BLaER1 (cell line): ENCODE measurements around the gene ASB9.
"Not testable (repeated sequence)": the region's sequence is repeated elsewhere in the genome, so short reads cannot be mapped to it uniquely, and the experiment has no call there.

ENCODE experiments used
- H3K27ac ChIP-seq: shearing (Covaris generic); formaldehyde crosslinking; 2 replicates; pipeline ENCODE4 v1.8.1; 2022
- H3K27me3 ChIP-seq: shearing (Covaris generic); formaldehyde crosslinking; 2 replicates; pipeline ENCODE4 v1.8.1; 2022
- H3K36me3 ChIP-seq: shearing (Covaris generic); formaldehyde crosslinking; 2 replicates; pipeline ENCODE4 v1.8.1; 2022
- H3K4me1 ChIP-seq: shearing (Covaris generic); formaldehyde crosslinking; 2 replicates; pipeline ENCODE4 v1.8.1; 2022
- H3K4me2 ChIP-seq: shearing (Covaris generic); formaldehyde crosslinking; 2 replicates; pipeline ENCODE4 v1.8.1; 2022
- H3K4me3 ChIP-seq: shearing (Covaris generic); formaldehyde crosslinking; 2 replicates; pipeline ENCODE4 v1.8.1; 2022
- H3K9ac ChIP-seq: shearing (Covaris generic); formaldehyde crosslinking; 2 replicates; pipeline ENCODE4 v1.8.1; 2022
- H3K9me3 ChIP-seq: shearing (Covaris generic); formaldehyde crosslinking; 2 replicates; pipeline ENCODE4 v1.8.1; 2022
- H4K20me1 ChIP-seq: shearing (Covaris generic); formaldehyde crosslinking; 2 replicates; pipeline ENCODE4 v1.8.1; 2022
- Cebpa-rat ChIP-seq: shearing (Covaris generic); IDR thresholded peaks from 2 replicates; pipeline ENCODE4 v1.8.1; 2022

Gene ASB9

GRCh38 chrX:15269618-15270521 lies at the start of gene ASB9:
Gene ASB9, minus strand, starts transcription at chrX:15270083. Its CDS starts 209 bp downstream, at chrX:15269874.
- H3K4me3 ChIP-seq = no peak within 1 kb of the TSS
- no peak within 1 kb of the TSS for H3K27ac ChIP-seq
- H4K20me1 ChIP-seq = no peaks in the 10 kb centered on the region; the same call in 1 of the 2 replicates
- TF ChIP-seq Cebpa-rat = no peak
- H3K9me3 ChIP-seq = peaks cover 7% of the 10 kb centered on the region
- H3K27me3 ChIP-seq = peaks cover 71% of the 10 kb centered on the region
- H3K4me2 ChIP-seq = no peak within 1 kb of the TSS
- H3K36me3 ChIP-seq = no peaks in the 10 kb centered on the region
- H3K4me1 ChIP-seq = no peaks in the 10 kb centered on the region; the same call in 1 of the 2 replicates
- H3K9ac ChIP-seq = no peak within 1 kb of the TSS

GRCh38 chrX:15319075-15319474 lies 49.2 kb upstream of the ASB9 start:
- Histone ChIP-seq H3K9ac (no peak overlapping the region), H3K27ac (no peak overlapping the region), H3K36me3 (peaks cover 15% of the 10 kb centered on the region), H3K4me2 (no peak overlapping the region), H3K4me3 (no peak overlapping the region), H4K20me1 (peaks cover 9% of the 10 kb centered on the region; the same call in 1 of the 2 replicates), H3K27me3 (peaks cover 85% of the 10 kb centered on the region), H3K4me1 (no peaks in the 10 kb centered on the region), H3K9me3 (no peaks in the 10 kb centered on the region)
- no peak for TF ChIP-seq Cebpa-rat

- peaks cover 81% of the 10 kb centered on the region for H3K27me3 ChIP-seq
- no peaks in the 10 kb centered on the region for H3K9me3 ChIP-seq
- H3K4me2 ChIP-seq = no peak within 1 kb of the TSS
- no peak within 1 kb of the TSS for H3K9ac ChIP-seq
- no peaks in the 10 kb centered on the region for H3K4me1 ChIP-seq
- H3K27ac ChIP-seq = no peak within 1 kb of the TSS
- H3K4me3 ChIP-seq = no peak within 1 kb of the TSS
- TF ChIP-seq Cebpa-rat = no peak
- H4K20me1 ChIP-seq = no peaks in the 10 kb centered on the region
- no peaks in the 10 kb centered on the region for H3K36me3 ChIP-seq
Measured at GRCh38 chrX:15315509-15315908, 45.6 kb upstream of the ASB9 start, which contains the start of gene ASB11. Gene ASB11, minus strand, starts transcription at chrX:15315640. Its CDS starts 35 bp downstream, at chrX:15315605.

- Histone ChIP-seq H3K4me1 (no peaks in the 10 kb centered on the region), H3K27me3 (peaks cover 85% of the 10 kb centered on the region), H3K36me3 (no peaks in the 10 kb centered on the region), H3K4me3 (no peak overlapping the region), H4K20me1 (no peaks in the 10 kb centered on the region), H3K27ac (no peak overlapping the region), H3K4me2 (no peak overlapping the region), H3K9me3 (no peaks in the 10 kb centered on the region), H3K9ac (no peak overlapping the region)
- TF ChIP-seq Cebpa-rat = no peak
Measured at GRCh38 chrX:15314472-15314871, 44.6 kb upstream of the ASB9 start.

- Histone ChIP-seq H3K27me3 (peaks cover 92% of the 10 kb centered on the region), H3K4me1 (no peaks in the 10 kb centered on the region), H4K20me1 (no peaks in the 10 kb centered on the region), H3K27ac (no peak overlapping the region), H3K9ac (no peak overlapping the region), H3K4me2 (no peak overlapping the region), H3K36me3 (no peaks in the 10 kb centered on the region), H3K4me3 (no peak overlapping the region), H3K9me3 (no peaks in the 10 kb centered on the region)
- no peak for TF ChIP-seq Cebpa-rat
Measured at GRCh38 chrX:15311119-15311518, 41.2 kb upstream of the ASB9 start.

GRCh38 chrX:15310117-15310516 lies 40.2 kb upstream of the ASB9 start:
- H3K27ac ChIP-seq = no peak overlapping the region
- peaks cover 92% of the 10 kb centered on the region for H3K27me3 ChIP-seq
- H3K4me1 ChIP-seq = no peaks in the 10 kb centered on the region
- no peak overlapping the region for H3K4me2 ChIP-seq
- H3K36me3 ChIP-seq = no peaks in the 10 kb centered on the region
- H3K9ac ChIP-seq = no peak overlapping the region
- H4K20me1 ChIP-seq = no peaks in the 10 kb centered on the region
- no peak overlapping the region for H3K4me3 ChIP-seq
- no peak for TF ChIP-seq Cebpa-rat
- no peaks in the 10 kb centered on the region for H3K9me3 ChIP-seq

- not testable (repeated sequence) for H3K4me1 ChIP-seq, H3K27ac ChIP-seq, H3K4me2 ChIP-seq, H3K36me3 ChIP-seq, H3K9ac ChIP-seq, H3K9me3 ChIP-seq, H4K20me1 ChIP-seq, H3K4me3 ChIP-seq
- H3K27me3 ChIP-seq = peaks cover 96% of the 10 kb centered on the region
Measured at GRCh38 chrX:15305899-15306298, 36.0 kb upstream of the ASB9 start.

- no peak overlapping the region for H3K9ac ChIP-seq
- H3K36me3 ChIP-seq = no peaks in the 10 kb centered on the region
- H3K9me3 ChIP-seq = no peaks in the 10 kb centered on the region
- no peak overlapping the region for H3K4me2 ChIP-seq
- peaks cover 77% of the 10 kb centered on the region for H3K27me3 ChIP-seq
- H3K27ac ChIP-seq = no peak overlapping the region
- no peaks in the 10 kb centered on the region; the same call in 1 of the 2 replicates for H4K20me1 ChIP-seq
- H3K4me1 ChIP-seq = peaks cover 10% of the 10 kb centered on the region
- TF ChIP-seq Cebpa-rat = no peak
- no peak overlapping the region for H3K4me3 ChIP-seq
Measured at GRCh38 chrX:15301924-15302323, 32.0 kb upstream of the ASB9 start.

- H4K20me1 ChIP-seq = no peaks in the 10 kb centered on the region; the same call in 1 of the 2 replicates
- no peak overlapping the region for H3K4me2 ChIP-seq
- no peaks in the 10 kb centered on the region for H3K9me3 ChIP-seq
- no peaks in the 10 kb centered on the region for H3K36me3 ChIP-seq
- H3K27me3 ChIP-seq = peaks cover 70% of the 10 kb centered on the region
- TF ChIP-seq Cebpa-rat = no peak
- no peak overlapping the region for H3K4me3 ChIP-seq
- peaks cover 10% of the 10 kb centered on the region for H3K4me1 ChIP-seq
- H3K9ac ChIP-seq = no peak overlapping the region
- H3K27ac ChIP-seq = no peak overlapping the region
Measured at GRCh38 chrX:15299941-15300851, 30.3 kb upstream of the ASB9 start.
